Subcutaneous adipose tissue (tissue), 4 donors: ENCODE data around the gene PRRG3. TPM values are rescaled to one million over a fixed set of nuclear protein-coding genes. Genes with fewer than 3 reads are reported as not detected.

Experiments used
- CTCF ChIP-seq: fragments of 450-650 bp; IDR thresholded peaks from one replicate; pipeline ENCODE4 v1.5.1; 2016; ENCODE audit warnings: low read depth, mild to moderate bottlenecking, control low read depth, antibody characterized with exemption, moderate library complexity
- total RNA-seq, 4 donors: library from RNA; depleted of rRNA; stranded (reverse); fragments of >200 nt; gene quantifications; one replicate each; pipeline ENCODE4 v1.1.0, GENCODE V29; 2016

Gene PRRG3
- total RNA-seq, 4 donors from 2014 or later = 0.49 to 1.5 (median 1.0) TPM

GRCh38 chrX:151743651-151744470, 48.6 kb downstream of the PRRG3 start:
- TF ChIP-seq CTCF = no peak

- no peak for TF ChIP-seq CTCF
These were observed 50.4 kb downstream of the PRRG3 start for GRCh38 chrX:151745651-151746050.

- TF ChIP-seq CTCF = no peak
These were observed 51.2 kb downstream of the PRRG3 start for GRCh38 chrX:151746502-151746901.

GRCh38 chrX:151750511-151750910, 55.3 kb downstream of the PRRG3 start:
- TF ChIP-seq CTCF = no peak

GRCh38 chrX:151752847-151753246, 57.6 kb downstream of the PRRG3 start:
- TF ChIP-seq CTCF = no peak

GRCh38 chrX:151753313-151754046, 58.2 kb downstream of the PRRG3 start:
- TF ChIP-seq CTCF = no peak

GRCh38 chrX:151754047-151754429, 58.8 kb downstream of the PRRG3 start:
- no peak for TF ChIP-seq CTCF
